Activated CD8-positive, alpha-beta memory T cell treated with anti-CD3 and anti-CD28 coated beads, Interleukin-2, amount 50 U/mL, for 24 hours (primary cell): ENCODE data around the gene AVEN.
"Not testable (repeated sequence)": the region's sequence is repeated elsewhere in the genome, so short reads cannot be mapped to it uniquely, and the experiment has no call there.

ENCODE experiments used
- DNase-seq: peaks from one replicate; pipeline ENCODE4 v3.0.0-alpha.2; 2020; ENCODE audit errors: extremely low read depth

The AVEN gene

GRCh38 chr15:34038871-34039789 is at the start of gene AVEN:
AVEN (minus strand) TSS chr15:34039204; CDS start chr15:34039046, 158 bp downstream.
- peak; percentile 21 for DNase-seq

GRCh38 chr15:34085746-34086145 is 46.7 kb upstream of the AVEN start:
- DNase-seq, result no peak

GRCh38 chr15:34084086-34084485 is 45.1 kb upstream of the AVEN start:
- no peak for DNase-seq

GRCh38 chr15:34079904-34080303 is 40.9 kb upstream of the AVEN start:
- no peak for DNase-seq

GRCh38 chr15:34078900-34079299 is 39.9 kb upstream of the AVEN start:
- no peak for DNase-seq

- DNase-seq, result no peak
Measured at GRCh38 chr15:34076785-34077184, 37.8 kb upstream of the AVEN start.

- DNase-seq, result no peak
Measured at GRCh38 chr15:34070003-34070402, 31.0 kb upstream of the AVEN start.

GRCh38 chr15:34065941-34066340 is 26.9 kb upstream of the AVEN start:
- DNase-seq, result no peak

GRCh38 chr15:34065261-34065660 is 26.3 kb upstream of the AVEN start:
- DNase-seq, result no peak

- DNase-seq, result no peak
Measured at GRCh38 chr15:34064438-34064837, 25.4 kb upstream of the AVEN start.

- DNase-seq, result no peak
Measured at GRCh38 chr15:34059946-34060345, 20.9 kb upstream of the AVEN start.

- DNase-seq, result no peak
Measured at GRCh38 chr15:34059476-34059875, 20.5 kb upstream of the AVEN start.

GRCh38 chr15:34056911-34057310 is 17.9 kb upstream of the AVEN start:
- no peak for DNase-seq

GRCh38 chr15:34055868-34056595 is 17.0 kb upstream of the AVEN start:
- no peak for DNase-seq

GRCh38 chr15:34054081-34054707 is 15.2 kb upstream of the AVEN start:
- DNase-seq, result no peak

- not testable (repeated sequence) for DNase-seq
Measured at GRCh38 chr15:34050385-34050784, 11.4 kb upstream of the AVEN start.

- DNase-seq, result no peak
Measured at GRCh38 chr15:34049112-34049511, 10.1 kb upstream of the AVEN start.

- DNase-seq, result no peak
Measured at GRCh38 chr15:34047893-34048775, 9.1 kb upstream of the AVEN start.

- no peak for DNase-seq
Measured at GRCh38 chr15:34046471-34047145, 7.6 kb upstream of the AVEN start.

GRCh38 chr15:34043813-34044212 is 4.8 kb upstream of the AVEN start:
- no peak for DNase-seq

GRCh38 chr15:34043391-34043790 is 4.4 kb upstream of the AVEN start:
- no peak for DNase-seq
